HAP-1 (cell line): ENCODE results near the gene PER2.

Experiments used
- DNase-seq, 2 experiments: peaks; one replicate each; pipeline ENCODE4 v3.0.0-alpha.2; 2016 to 2020; ENCODE audit warnings: low spot score in 2 of 2
- H3K27me3 ChIP-seq: fragments of 250-450 bp; sonication (Bioruptor Pico); 2 replicates; pipeline ENCODE4 v1.5.1; 2020; ENCODE audit warnings: low read depth, mild to moderate bottlenecking, moderate library complexity
- H3K36me3 ChIP-seq: fragments of 250-450 bp; sonication (Bioruptor Pico); replicated peaks from 2 replicates; pipeline ENCODE4 v1.5.1; 2020; ENCODE audit warnings: mild to moderate bottlenecking
- H3K4me1 ChIP-seq: fragments of 250-450 bp; sonication (Bioruptor Pico); 2 replicates; pipeline ENCODE4 v1.5.1; 2020; ENCODE audit warnings: mild to moderate bottlenecking
- H3K4me3 ChIP-seq: fragments of 250-450 bp; sonication (Bioruptor Pico); 2 replicates; pipeline ENCODE4 v1.5.1; 2020; ENCODE audit warnings: mild to moderate bottlenecking, moderate library complexity
- H3K9me3 ChIP-seq: fragments of 250-450 bp; sonication (Bioruptor Pico); 2 replicates; pipeline ENCODE4 v1.5.1; 2020; ENCODE audit warnings: mild to moderate bottlenecking, moderate library complexity
- in situ Hi-C: fragments of 300-500 bp; cut with MboI; formaldehyde crosslinking; loops from 3 replicates; pipeline ENCODE4 v1.14.3; 2020; ENCODE audit warnings: low sequenced_read_pairs, inconsistent platforms, mixed read lengths

PER2 gene

DNA sequence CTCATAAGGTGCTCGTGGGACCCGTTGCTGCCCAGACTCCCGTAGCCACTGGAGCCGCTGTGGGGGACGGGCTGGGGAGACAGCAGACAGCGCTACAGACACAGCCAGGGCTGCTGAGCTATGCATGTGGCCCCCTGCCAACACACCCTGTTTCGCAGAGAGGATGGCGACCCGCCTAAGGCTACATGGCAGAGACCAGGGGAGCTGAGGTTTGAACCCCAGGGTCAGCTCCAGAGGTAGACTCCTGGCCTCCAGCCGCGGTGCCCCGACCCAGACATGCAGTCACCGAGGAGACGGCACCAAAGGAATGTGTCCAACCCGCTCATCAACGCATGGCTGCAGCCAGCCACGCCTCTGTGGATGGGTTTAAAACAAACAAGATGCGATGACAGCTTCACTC, 27.5 kb downstream of the PER2 start:
- Histone ChIP-seq H3K36me3 (peaks cover 7% of the 10 kb centered on the region), H3K27me3 (no peaks in the 10 kb centered on the region), H3K9me3 (no peaks in the 10 kb centered on the region), H3K4me3 (no peak overlapping the region), H3K4me1 (no peaks in the 10 kb centered on the region)
- in situ Hi-C loops = loop anchor here (10.0 kb wide), 1 partner anchor 406 kb away; the partner anchor contains the start of gene RAMP1
- DNase-seq = no peak

DNA sequence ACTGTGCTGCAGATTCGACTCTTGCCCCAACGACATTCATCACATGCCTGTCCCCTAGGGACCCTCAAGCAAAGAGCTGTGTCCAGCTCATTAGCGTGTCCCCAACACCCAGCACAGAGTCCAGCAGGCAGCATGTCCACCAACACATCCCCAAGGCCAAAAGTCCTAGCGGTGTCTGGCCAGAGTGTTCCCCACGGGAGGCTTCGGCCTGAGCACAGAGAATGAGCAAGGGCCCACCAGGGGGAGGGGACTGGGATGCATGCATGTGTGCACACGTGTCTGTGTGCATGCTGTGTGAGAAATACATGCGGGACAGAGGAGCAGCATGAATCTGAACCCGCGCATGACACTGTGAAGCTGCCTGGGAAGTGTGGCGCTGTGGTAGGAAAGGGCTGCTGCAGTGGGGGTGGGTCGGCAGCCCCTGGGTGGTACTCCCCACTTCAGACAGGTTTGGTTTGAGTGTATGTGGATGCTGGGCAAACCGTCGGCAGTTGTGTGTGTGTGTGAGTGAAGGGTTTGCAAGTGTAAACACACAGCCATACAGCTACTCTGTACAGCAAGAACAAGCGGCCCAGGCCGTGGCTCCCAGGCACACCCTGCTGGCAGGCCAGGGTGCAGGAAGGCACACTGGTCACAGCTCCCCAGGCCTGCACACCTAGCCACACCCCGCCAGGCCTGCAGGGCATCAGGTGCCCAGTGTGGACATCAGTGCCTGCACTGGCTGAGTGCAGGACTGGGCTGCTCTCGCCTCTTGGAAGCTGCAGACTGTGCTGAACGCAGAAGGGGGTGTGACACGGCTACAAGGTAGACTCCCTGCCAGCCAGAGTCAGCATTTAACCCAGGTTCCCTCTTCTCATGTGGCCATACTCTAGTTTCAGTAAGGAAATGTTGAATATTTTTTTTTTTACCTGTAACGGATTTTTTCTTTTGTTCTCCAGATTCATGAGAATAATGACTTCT, 29.1 kb downstream of the PER2 start:
- in situ Hi-C loops = loop anchor here (10.0 kb wide), 1 partner anchor 405 kb away; the partner anchor contains the start of gene RAMP1
- no peak overlapping the region for H3K4me3 ChIP-seq
- no peaks in the 10 kb centered on the region for H3K27me3 ChIP-seq
- H3K36me3 ChIP-seq = peaks cover 18% of the 10 kb centered on the region
- no peak for DNase-seq
- H3K9me3 ChIP-seq = no peaks in the 10 kb centered on the region
- no peaks in the 10 kb centered on the region for H3K4me1 ChIP-seq

DNA sequence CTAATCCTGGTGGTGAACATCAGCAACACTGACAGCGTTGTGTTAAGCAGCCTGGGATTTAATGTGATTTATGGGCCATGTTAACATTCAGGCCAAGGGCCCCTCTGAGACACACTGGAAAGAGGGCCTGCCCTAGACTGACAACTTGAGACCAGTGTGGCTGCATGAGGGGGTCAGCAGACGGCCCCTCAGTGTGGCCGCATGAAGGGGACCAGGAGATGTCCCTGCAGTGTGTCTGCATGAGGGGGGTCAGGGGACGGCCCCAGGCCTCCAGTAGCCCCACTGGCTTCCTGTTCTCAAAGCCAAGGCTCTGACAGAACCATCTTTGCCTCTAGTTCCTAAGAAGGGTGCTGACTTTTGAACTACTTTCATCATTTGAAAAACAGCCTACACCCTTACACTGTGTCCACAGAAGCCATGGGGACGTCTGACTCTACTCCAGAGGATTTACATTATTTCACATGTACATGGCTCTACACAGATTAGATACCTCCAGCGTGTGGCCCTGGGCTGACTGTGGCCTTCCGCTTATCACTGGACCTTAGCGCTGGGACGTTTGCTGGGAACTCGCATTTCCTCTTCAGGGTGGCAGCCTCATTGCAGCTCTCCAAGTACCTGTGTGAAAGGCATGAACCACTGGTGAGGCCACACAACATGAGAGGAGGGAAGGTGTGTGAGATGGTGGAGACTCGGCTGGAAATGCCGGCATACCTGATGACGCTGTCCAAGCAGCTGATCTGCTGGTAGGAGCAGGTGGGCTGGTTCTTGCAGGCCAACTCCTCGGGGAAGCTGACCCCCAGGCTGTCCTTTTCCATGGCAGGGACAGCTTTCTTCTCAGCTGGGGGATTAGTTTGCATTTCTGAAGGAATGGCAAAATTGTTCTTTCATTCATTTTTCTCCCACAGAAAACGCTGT, 30.4 kb downstream of the PER2 start:
- no peak for DNase-seq
- H3K27me3 ChIP-seq = no peaks in the 10 kb centered on the region
- in situ Hi-C loops = no loop called here
- H3K4me3 ChIP-seq = no peak overlapping the region
- H3K36me3 ChIP-seq = peaks cover 24% of the 10 kb centered on the region
- no peaks in the 10 kb centered on the region for H3K4me1 ChIP-seq
- no peaks in the 10 kb centered on the region for H3K9me3 ChIP-seq

DNA sequence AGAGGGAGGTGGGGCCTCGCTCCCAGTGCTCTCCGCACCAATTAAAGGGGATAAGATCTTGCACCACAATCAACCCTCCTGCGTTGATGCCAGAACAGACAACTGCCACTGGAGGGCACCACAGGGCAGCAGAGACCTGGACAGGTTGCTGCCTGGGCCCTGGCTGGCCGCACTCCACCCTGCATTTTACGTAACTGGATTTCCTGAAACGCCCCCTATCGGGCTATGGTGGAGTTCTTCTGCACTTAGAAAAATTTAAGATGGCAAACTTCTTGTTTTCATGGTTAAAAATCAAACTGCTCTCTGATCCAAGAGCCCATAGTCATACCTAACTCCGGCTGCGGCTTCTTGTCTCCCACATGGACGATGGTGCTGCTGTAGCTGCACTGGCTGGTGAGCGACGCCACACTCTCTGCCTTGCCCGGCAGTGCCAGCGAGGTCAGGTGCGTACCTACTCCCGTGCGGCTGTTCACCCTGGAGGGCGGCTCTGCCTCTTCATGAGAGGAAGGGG, 31.8 kb downstream of the PER2 start:
- no peaks in the 10 kb centered on the region for H3K9me3 ChIP-seq
- H3K36me3 ChIP-seq = peaks cover 33% of the 10 kb centered on the region
- peak; percentile 91 to 96 for DNase-seq
- no peak overlapping the region for H3K4me3 ChIP-seq
- in situ Hi-C loops = no loop called here
- no peaks in the 10 kb centered on the region for H3K27me3 ChIP-seq
- no peaks in the 10 kb centered on the region for H3K4me1 ChIP-seq

DNA sequence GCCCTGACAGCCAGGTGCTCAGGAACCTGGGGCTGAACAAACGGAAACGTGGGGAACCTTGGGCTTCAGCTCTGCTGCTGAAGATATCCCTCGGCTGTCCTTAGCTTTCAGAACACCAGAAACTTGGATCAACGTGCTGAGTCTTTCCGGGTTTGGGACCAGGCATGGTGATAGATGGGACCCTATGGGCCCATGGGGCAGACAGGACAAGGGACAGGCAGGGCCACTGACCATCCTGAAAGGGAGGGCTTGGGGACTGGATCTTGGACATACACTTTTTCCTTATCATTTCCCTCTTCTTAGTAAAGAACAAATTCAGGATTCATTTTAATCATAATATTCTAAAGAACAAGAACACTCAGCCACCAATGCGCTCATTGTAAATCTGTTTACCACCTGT, 32.3 kb downstream of the PER2 start:
- no peaks in the 10 kb centered on the region for H3K9me3 ChIP-seq
- no peaks in the 10 kb centered on the region for H3K27me3 ChIP-seq
- in situ Hi-C loops = no loop called here
- peaks cover 37% of the 10 kb centered on the region for H3K36me3 ChIP-seq
- no peak overlapping the region for H3K4me3 ChIP-seq
- no peaks in the 10 kb centered on the region for H3K4me1 ChIP-seq
- DNase-seq = no peak

DNA sequence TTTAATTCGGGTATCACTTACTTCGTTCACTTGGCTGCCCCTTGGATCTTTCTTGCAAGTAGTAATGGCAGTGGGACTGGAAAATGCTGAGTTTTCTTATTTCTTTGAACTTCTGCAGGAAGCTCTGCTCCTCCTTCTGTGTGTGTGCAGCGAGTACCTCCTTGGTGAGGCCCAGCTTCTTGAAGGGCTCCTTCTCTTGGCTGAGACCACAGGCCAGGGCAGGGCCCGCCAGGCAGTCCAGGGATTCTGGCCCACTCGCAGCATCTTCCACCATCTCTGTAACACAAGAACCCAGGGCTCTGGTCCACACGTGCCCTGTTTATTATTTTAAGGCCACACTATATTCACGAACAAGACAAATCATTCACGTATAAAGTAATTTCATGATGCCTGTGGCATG, 32.8 kb downstream of the PER2 start:
- Histone ChIP-seq H3K9me3 (no peaks in the 10 kb centered on the region), H3K36me3 (peaks cover 38% of the 10 kb centered on the region), H3K4me1 (no peaks in the 10 kb centered on the region), H3K4me3 (no peak overlapping the region), H3K27me3 (no peaks in the 10 kb centered on the region)
- in situ Hi-C loops = no loop called here
- no peak for DNase-seq

DNA sequence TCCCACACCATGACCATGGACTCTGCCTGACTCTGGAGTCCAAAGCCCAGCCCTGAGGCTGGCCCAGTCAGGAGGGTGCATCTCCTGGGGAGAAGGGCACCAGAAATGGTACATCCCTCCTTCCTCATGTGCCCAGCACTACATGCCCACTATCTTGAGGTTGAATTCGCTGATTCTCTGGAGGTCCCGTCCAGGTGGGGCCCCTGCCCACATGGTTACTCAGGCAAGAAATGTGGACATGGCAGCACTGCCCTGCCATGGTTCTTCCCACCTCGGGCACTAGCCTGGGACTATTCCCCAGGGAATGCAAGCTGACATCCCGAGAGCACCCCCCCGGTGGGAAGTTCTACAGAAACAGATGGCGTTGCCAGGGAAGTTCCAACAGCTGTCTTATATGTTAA, 33.3 kb downstream of the PER2 start:
- DNase-seq = no peak
- Histone ChIP-seq H3K4me3 (no peak overlapping the region), H3K27me3 (no peaks in the 10 kb centered on the region), H3K9me3 (no peaks in the 10 kb centered on the region), H3K4me1 (no peaks in the 10 kb centered on the region), H3K36me3 (peaks cover 38% of the 10 kb centered on the region)
- in situ Hi-C loops = no loop called here

DNA sequence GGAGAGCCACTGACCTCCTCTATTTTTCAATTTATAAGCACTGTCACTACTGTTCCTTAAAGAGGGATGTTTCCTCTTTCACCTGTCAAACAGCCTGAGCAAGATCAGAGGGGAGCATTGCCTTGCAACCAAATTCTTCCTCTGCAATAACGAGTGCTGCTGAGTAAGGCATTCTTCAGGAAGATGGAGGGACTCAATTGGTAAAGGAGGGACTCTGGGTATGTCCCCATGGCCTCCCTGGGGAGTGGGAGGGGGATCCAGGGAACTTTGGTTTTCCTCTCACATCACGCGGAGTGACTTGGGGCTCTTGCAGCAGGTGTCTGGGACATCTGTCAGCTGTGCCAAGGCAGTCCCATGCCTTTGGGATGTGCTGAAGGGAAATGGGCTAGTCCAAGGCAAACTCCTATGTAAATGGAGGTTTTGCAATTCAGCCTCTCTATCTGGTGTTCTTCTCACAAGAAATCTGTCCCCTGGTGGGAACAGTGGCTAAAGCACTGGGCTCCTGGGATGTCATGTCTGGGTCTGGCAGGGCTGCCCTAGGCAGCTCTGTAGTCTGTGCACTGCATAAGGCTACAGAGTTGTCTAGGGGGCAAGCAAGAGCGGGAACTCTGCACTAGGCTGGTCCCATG, 34.2 kb downstream of the PER2 start:
- no peaks in the 10 kb centered on the region for H3K9me3 ChIP-seq
- in situ Hi-C loops = no loop called here
- no peak overlapping the region for H3K4me3 ChIP-seq
- H3K27me3 ChIP-seq = no peaks in the 10 kb centered on the region
- H3K4me1 ChIP-seq = no peaks in the 10 kb centered on the region
- peaks cover 38% of the 10 kb centered on the region for H3K36me3 ChIP-seq
- DNase-seq = no peak

DNA sequence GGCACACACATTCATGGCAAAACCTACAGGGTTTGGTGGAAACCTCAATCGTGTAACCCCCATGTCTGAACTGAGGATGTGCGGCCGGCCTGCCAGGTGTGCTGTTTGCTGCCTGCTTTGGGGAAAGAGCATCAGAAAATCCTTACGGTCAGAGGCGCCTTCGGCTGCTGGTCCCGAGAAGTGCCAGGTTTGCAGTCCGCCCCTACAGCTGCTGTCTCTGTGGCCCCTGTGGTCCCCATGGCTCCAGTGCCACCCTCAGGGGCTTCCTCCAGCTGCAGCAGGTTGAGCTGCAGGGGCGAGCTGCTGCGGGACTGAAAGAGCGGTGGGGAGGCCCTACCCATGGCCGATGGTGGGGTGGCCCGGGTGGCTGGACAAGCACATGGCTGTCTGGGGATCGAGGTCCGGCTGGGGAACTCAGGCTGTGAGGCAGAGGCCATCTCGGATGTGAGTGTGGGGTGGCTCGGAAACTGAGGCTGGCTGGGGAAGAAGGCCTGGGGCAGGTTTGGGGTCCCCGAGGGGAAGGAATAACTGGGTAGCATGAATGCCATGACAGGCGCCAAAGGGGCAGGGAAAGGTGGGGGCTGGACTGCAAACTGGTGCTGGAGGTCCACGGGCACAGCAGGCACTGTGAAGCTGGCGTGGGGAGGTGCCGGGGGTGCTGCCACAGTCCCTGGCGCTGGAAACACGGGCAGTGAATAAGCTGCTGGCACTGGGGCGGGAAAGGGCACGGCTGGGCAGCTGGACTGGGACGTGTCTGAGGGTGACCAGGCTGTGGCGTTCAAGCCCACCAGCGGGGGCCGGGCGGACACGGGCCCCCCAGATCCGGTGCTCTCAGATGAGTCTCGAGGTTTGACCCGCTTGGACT, 35.4 kb downstream of the PER2 start:
- no peaks in the 10 kb centered on the region for H3K4me1 ChIP-seq
- in situ Hi-C loops = no loop called here
- no peaks in the 10 kb centered on the region for H3K9me3 ChIP-seq
- peaks cover 38% of the 10 kb centered on the region for H3K36me3 ChIP-seq
- no peaks in the 10 kb centered on the region for H3K27me3 ChIP-seq
- DNase-seq = no peak
- H3K4me3 ChIP-seq = no peak overlapping the region

DNA sequence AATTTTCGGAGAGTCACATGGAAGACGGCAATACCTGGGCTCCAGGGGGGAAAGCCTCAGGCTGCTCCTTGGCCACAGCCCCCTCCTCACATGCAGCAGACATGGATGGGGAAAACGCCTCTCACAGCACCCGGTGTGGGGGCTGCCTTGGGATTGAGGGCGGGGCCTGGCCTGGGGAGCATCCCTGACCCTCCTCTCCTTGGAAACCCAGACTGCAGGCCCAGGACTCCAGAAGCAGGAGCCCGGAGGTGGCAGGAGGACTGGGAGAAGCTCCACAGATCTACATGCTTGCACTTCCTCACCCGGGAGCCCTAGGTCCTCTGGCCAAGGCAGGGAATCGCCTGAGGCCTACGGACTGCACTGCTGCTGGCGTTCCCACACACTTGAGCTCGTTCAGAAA, 36.4 kb downstream of the PER2 start:
- H3K36me3 ChIP-seq = peaks cover 35% of the 10 kb centered on the region
- no peak for DNase-seq
- H3K4me1 ChIP-seq = no peaks in the 10 kb centered on the region
- no peak overlapping the region for H3K4me3 ChIP-seq
- in situ Hi-C loops = no loop called here
- H3K27me3 ChIP-seq = no peaks in the 10 kb centered on the region
- no peaks in the 10 kb centered on the region for H3K9me3 ChIP-seq

DNA sequence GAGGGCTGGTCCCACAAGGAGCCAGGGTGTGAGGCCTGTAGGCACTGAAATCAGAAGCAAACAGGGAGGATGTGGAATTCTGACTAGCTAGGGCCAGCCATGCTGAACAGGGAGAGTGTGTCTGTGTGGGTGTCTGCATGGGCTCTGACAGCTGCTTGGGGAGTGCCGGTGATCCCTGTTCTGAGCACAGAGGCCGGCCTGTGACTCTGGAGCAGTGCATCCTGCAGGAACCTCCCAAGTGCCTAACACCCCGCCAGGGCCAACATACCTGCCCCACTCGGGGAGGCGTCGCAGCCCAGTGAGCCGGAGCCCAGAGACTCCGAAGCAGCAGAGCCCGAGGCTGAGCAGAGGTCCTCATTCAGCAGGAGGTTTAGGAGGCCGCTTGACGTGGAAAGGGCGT, 37.1 kb downstream of the PER2 start:
- H3K36me3 ChIP-seq = peaks cover 35% of the 10 kb centered on the region
- in situ Hi-C loops = no loop called here
- H3K27me3 ChIP-seq = no peaks in the 10 kb centered on the region
- DNase-seq = no peak
- no peaks in the 10 kb centered on the region for H3K4me1 ChIP-seq
- no peak overlapping the region for H3K4me3 ChIP-seq
- H3K9me3 ChIP-seq = no peaks in the 10 kb centered on the region

DNA sequence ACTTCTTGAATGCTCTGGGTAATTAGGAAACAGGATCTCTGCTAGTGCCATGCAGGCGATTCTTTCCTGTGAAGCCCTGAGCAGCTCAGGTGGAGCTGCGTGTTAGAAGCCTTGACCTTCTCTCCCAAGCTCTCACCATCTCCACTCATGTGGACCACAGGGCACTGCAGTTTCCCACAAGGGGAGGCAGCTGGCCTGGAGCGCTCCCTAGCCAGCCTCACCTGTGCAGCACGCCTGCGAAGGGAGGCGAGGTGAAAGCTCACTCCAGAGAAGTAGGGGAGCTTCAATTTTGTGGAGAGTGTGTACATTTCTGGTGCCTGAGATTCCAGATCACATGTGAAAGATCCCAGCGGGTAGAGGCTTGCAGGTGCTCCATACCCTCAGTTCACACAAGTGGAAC, 37.5 kb downstream of the PER2 start:
- Histone ChIP-seq H3K9me3 (no peaks in the 10 kb centered on the region), H3K4me3 (no peak overlapping the region), H3K4me1 (no peaks in the 10 kb centered on the region), H3K36me3 (peaks cover 31% of the 10 kb centered on the region), H3K27me3 (no peaks in the 10 kb centered on the region)
- no peak for DNase-seq
- in situ Hi-C loops = no loop called here
